ENCODE measurements around the gene ACER2. TPM values are rescaled to one million over a fixed set of nuclear protein-coding genes. Genes with fewer than 3 reads are reported as not detected.

The ACER2 gene
- total RNA-seq, 2 donors from 2014 or later, result 6.8 to 7.3 TPM

- ATAC-seq (ENCODE audit: insufficient number of reproducible peaks, low FRiP score, low read depth) (no peak), DNase-seq (ENCODE audit: low spot score) (no peak)
- no peak overlapping the region for H3K4me3 ChIP-seq
- peaks cover 6 to 16% of the 10 kb centered on the region in 2 donors for H3K4me1 ChIP-seq (ENCODE audit: control insufficient read depth in 1 of 2, low read depth in 2 of 2)
- no peaks in the 10 kb centered on the region for H3K27me3 ChIP-seq (replicated peaks; ENCODE audit: insufficient read depth)
- H3K36me3 ChIP-seq, result no peaks in the 10 kb centered on the region
- TF ChIP-seq, protein P1, sequence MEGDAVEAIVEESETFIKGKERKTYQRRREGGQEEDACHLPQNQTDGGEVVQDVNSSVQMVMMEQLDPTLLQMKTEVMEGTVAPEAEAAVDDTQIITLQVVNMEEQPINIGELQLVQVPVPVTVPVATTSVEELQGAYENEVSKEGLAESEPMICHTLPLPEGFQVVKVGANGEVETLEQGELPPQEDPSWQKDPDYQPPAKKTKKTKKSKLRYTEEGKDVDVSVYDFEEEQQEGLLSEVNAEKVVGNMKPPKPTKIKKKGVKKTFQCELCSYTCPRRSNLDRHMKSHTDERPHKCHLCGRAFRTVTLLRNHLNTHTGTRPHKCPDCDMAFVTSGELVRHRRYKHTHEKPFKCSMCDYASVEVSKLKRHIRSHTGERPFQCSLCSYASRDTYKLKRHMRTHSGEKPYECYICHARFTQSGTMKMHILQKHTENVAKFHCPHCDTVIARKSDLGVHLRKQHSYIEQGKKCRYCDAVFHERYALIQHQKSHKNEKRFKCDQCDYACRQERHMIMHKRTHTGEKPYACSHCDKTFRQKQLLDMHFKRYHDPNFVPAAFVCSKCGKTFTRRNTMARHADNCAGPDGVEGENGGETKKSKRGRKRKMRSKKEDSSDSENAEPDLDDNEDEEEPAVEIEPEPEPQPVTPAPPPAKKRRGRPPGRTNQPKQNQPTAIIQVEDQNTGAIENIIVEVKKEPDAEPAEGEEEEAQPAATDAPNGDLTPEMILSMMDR (IDR thresholded peaks at IDR 0.05), result no peak
- no peak overlapping the region for H3K27ac ChIP-seq
- H3K9me3 ChIP-seq, result no peaks in the 10 kb centered on the region
Observed at GRCh38 chr9:19490828-19491227, 82.0 kb downstream of the ACER2 start.

- Histone ChIP-seq H3K4me3 (peak overlapping the region; percentile 73), H3K9me3 (no peaks in the 10 kb centered on the region), H3K27me3 (replicated peaks; ENCODE audit: insufficient read depth) (no peaks in the 10 kb centered on the region), H3K27ac (no peak overlapping the region), H3K4me1 (ENCODE audit: control insufficient read depth in 1 of 2, low read depth in 2 of 2) (peaks cover 6 to 16% of the 10 kb centered on the region in 2 donors), H3K36me3 (no peaks in the 10 kb centered on the region)
- TF ChIP-seq, protein P1 (IDR thresholded peaks at IDR 0.05), result no peak
- no peak for ATAC-seq (ENCODE audit: insufficient number of reproducible peaks, low FRiP score, low read depth)
- DNase-seq (ENCODE audit: low spot score), result no peak
Observed at GRCh38 chr9:19492775-19493173, 84.0 kb downstream of the ACER2 start.

- Histone ChIP-seq H3K4me3 (peak overlapping the region; percentile 73), H3K4me1 (ENCODE audit: control insufficient read depth in 1 of 2, low read depth in 2 of 2) (peaks cover 6 to 16% of the 10 kb centered on the region in 2 donors), H3K9me3 (no peaks in the 10 kb centered on the region), H3K27me3 (replicated peaks; ENCODE audit: insufficient read depth) (no peaks in the 10 kb centered on the region), H3K27ac (peak overlapping the region in 1 of 2 donors; percentile 34), H3K36me3 (no peaks in the 10 kb centered on the region)
- ATAC-seq (ENCODE audit: insufficient number of reproducible peaks, low FRiP score, low read depth) (peak; percentile 82), DNase-seq (ENCODE audit: low spot score) (peak; percentile 19)
- TF ChIP-seq, protein P1 (IDR thresholded peaks at IDR 0.05), result peak; percentile 62
Observed at GRCh38 chr9:19493174-19493811, 84.5 kb downstream of the ACER2 start.

- no peaks in the 10 kb centered on the region for H3K36me3 ChIP-seq
- ATAC-seq (ENCODE audit: insufficient number of reproducible peaks, low FRiP score, low read depth) (no peak), DNase-seq (ENCODE audit: low spot score) (no peak)
- H3K4me1 ChIP-seq (ENCODE audit: control insufficient read depth in 1 of 2, low read depth in 2 of 2), result peaks cover 6 to 16% of the 10 kb centered on the region in 2 donors
- H3K27me3 ChIP-seq (replicated peaks; ENCODE audit: insufficient read depth), result no peaks in the 10 kb centered on the region
- no peaks in the 10 kb centered on the region for H3K9me3 ChIP-seq
- no peak overlapping the region for H3K27ac ChIP-seq
- TF ChIP-seq, protein P1 (IDR thresholded peaks at IDR 0.05), result no peak
- peak overlapping the region; percentile 73 for H3K4me3 ChIP-seq
Observed at GRCh38 chr9:19493876-19494275, 85.1 kb downstream of the ACER2 start.

GRCh38 chr9:19495186-19496028 lies 86.6 kb downstream of the ACER2 start:
- TF ChIP-seq, protein P1 (IDR thresholded peaks at IDR 0.05), result no peak
- no peaks in the 10 kb centered on the region for H3K9me3 ChIP-seq
- no peak overlapping the region for H3K4me3 ChIP-seq
- peaks cover 6 to 16% of the 10 kb centered on the region in 2 donors for H3K4me1 ChIP-seq (ENCODE audit: control insufficient read depth in 1 of 2, low read depth in 2 of 2)
- DNase-seq (ENCODE audit: low spot score), result no peak
- H3K36me3 ChIP-seq, result no peaks in the 10 kb centered on the region
- no peak for ATAC-seq (ENCODE audit: insufficient number of reproducible peaks, low FRiP score, low read depth)
- H3K27me3 ChIP-seq (replicated peaks; ENCODE audit: insufficient read depth), result no peaks in the 10 kb centered on the region
- H3K27ac ChIP-seq, result no peak overlapping the region
